Measurements from ENCODE around the gene PFDN4.

PFDN4 gene, protein sequence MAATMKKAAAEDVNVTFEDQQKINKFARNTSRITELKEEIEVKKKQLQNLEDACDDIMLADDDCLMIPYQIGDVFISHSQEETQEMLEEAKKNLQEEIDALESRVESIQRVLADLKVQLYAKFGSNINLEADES

DNA sequence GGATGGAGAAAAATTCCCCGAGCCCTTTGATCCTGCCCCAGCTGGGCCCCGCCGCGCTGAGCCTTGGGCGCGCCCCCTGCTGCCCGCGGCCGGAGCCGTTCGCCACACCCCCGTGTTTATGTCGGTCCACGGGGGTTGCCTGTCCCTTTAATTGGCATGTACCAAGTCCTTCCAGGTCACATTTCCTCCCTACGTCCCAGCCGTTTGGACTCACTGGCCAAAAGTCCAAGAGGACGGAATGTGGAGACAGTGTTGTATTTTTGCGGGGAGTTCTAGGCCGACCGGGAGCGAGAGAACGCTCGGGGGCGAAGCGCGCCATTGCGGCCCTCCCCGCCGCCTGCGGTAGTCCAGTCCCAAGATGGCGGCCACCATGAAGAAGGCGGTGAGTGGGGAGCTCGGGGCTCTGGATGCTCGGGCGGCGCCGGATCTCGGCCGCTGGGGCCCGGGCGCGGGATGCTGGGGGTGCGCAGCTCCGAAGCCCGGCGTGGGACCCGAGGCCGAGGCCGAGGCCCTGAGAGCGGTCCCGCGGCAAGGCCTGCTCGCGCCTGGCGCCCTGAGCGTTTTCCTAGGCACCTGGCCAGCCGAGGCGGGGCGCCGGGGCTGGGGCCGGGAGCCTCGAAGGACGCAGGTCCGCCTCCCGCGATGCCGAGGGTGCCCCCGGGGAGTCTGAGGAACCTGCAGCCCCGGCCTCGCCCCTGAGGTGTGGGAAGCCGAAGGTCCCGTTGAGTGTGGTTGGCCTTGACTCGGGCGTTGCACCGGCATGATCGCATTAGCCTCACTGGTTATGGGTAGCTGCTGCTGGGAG, at the start of gene PFDN4:
Gene PFDN4 (plus strand): TSS at position 345 of the 805 bp plus-strand sequence. CDS start 14 bp downstream, at position 359.
- peak; percentile 90 for ATAC-seq (ENCODE audit: low read depth)
- DNase-seq (ENCODE audit: low spot score in 2 of 2): peak; percentile 84 to 92
- Mint-ChIP-seq H3K4me1 (peaks cover 29% of the 10 kb centered on the region), H3K4me3 (peak within 1 kb of the TSS; percentile 98), H3K36me3 (no peaks in the 10 kb centered on the region), H3K9me3 (no peaks in the 10 kb centered on the region), H3K27me3 (no peaks in the 10 kb centered on the region), H3K27ac (peak within 1 kb of the TSS; percentile 100)

DNA sequence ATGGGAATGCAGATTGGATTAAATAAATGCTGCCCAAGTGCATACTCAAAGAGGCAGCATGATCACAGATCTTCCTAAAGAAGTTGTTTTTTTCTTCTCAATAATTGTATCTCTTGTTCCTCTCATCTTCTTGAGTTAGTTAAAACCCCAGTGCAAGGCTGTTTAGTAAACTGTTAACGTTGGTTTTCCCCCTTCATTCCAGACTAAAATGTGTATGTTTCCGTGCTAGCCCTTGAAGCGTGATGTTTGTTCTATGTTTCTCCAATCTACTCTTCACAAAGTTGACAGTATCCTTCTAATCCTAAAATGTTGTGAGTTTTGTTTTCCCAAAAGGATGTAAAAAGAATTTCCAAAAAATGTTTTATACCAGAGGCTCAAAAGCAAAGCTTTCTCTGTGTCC, 49.7 kb upstream of the PFDN4 start:
- peaks cover 7% of the 10 kb centered on the region for H3K27me3 Mint-ChIP-seq
- H3K27ac Mint-ChIP-seq: no peak overlapping the region
- H3K36me3 Mint-ChIP-seq: no peaks in the 10 kb centered on the region
- ATAC-seq (ENCODE audit: low read depth) (no peak), DNase-seq (ENCODE audit: low spot score in 2 of 2) (no peak)
- H3K4me3 Mint-ChIP-seq: no peak overlapping the region
- H3K9me3 Mint-ChIP-seq: no peaks in the 10 kb centered on the region
- no peaks in the 10 kb centered on the region for H3K4me1 Mint-ChIP-seq

DNA sequence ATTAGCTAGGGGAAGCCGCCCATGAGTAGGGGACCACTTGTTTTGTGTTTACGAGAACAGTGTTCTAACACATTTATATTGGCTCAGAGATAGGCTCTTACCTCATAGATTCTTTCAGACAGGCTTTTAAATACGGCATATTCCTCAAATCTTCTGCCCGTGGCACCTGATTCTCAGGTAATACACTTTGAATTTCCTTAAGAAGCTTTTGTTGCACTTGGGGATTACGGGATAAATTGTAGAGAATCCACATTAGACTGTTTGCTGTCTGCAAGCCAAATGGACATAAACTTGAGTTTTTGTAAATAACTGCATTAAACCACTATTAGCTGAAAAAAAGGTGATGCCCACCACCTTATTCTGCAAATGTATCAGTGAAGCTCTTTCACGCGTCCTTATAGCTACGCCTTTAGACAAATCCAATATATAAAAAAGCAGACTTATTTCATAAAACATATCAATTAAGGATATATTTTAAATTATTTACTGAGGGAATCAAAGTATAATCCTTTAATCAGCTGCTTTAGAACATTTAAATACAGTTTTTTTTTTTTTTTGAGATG, 49.0 kb upstream of the PFDN4 start:
- DNase-seq (ENCODE audit: low spot score in 2 of 2): no peak
- H3K4me1 Mint-ChIP-seq: no peaks in the 10 kb centered on the region
- H3K27ac Mint-ChIP-seq: no peak overlapping the region
- no peak for ATAC-seq (ENCODE audit: low read depth)
- no peaks in the 10 kb centered on the region for H3K36me3 Mint-ChIP-seq
- H3K27me3 Mint-ChIP-seq: peaks cover 7% of the 10 kb centered on the region
- H3K9me3 Mint-ChIP-seq: no peaks in the 10 kb centered on the region
- H3K4me3 Mint-ChIP-seq: no peak overlapping the region

DNA sequence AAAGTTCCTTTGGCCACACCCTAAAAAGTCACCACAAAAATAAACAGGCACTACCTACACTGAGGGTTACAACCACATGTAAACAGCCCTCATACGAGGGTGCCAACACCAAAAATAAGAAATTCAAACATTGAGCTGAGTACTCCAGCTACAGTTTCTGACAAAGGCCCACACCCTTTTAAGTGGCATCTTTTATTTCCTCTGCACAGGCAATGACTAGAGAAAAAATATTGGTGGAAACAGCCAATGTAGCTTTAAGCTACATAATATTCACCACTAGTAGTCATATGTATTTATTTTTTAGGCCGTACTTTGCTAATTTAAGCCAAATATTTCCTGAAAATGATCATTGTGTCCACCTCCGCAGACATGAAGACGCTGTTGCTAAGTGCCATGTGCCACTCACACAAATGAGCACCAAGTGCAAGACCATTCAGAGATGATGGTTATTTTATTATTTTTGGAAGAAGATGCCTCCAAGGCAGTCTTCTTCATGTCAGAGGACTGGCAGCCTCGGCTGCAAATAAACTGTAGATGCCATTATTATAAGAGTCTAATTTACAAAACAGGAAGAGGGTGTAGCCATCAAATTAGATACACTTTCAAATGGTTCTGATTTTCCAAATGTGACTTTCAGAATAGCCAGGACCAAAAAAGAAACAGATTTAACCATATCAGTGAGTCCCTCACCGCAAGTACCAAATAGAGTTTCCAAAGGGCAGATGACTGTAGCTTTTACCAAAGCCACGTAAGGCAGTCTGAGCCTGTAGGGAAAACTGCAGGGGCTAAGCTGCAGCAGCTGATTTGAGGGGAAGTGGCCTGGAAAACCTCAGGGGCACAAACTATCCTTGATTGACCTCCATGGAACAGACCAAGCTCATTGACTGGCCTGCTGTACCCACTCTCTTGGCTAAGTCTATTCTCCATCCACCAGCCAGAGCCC, 47.6 kb upstream of the PFDN4 start:
- H3K27ac Mint-ChIP-seq: no peak overlapping the region
- no peaks in the 10 kb centered on the region for H3K36me3 Mint-ChIP-seq
- peaks cover 7% of the 10 kb centered on the region for H3K27me3 Mint-ChIP-seq
- H3K4me3 Mint-ChIP-seq: no peak overlapping the region
- DNase-seq (ENCODE audit: low spot score in 2 of 2) (no peak), ATAC-seq (ENCODE audit: low read depth) (no peak)
- no peaks in the 10 kb centered on the region for H3K9me3 Mint-ChIP-seq
- no peaks in the 10 kb centered on the region for H3K4me1 Mint-ChIP-seq

DNA sequence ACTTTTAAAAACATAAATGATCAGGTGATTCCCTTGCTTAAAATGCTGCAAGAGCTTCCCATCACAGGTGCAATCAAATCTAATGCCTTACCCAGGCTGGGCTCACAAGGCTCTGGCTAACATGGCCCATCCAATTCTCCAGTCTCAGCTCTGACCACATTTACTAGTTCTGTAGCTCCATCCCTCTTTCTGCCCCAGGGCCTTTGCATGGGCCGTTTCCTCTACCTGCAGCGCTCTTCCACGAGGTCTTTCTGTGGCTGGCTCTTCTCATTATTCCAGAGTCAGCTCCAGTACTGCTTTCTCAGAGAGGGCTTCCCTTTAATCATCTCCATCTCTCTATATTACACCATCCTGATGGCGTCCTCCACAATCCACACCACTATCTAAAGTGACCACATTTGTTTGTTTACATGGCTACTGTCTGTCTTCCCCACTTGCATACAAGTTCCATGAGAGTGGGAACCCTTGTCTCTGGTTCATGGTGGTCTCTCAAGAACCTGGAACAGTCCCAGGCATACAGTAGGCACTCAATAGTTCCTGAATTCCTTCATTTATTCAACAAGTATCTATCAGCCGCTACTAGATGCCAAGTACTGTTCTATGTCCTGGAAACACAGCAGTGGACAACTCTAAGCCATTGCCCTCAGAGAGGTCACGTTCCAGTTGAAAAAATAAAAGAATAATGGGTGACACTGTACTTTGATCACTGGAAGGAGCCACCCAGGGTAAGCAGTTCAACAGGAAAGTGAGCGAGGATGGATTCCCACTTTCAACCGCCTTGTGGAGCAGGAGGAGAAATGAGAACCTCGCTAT, 46.7 kb upstream of the PFDN4 start:
- DNase-seq (ENCODE audit: low spot score in 2 of 2) (no peak), ATAC-seq (ENCODE audit: low read depth) (no peak)
- H3K9me3 Mint-ChIP-seq: no peaks in the 10 kb centered on the region
- peaks cover 7% of the 10 kb centered on the region for H3K27me3 Mint-ChIP-seq
- no peak overlapping the region for H3K27ac Mint-ChIP-seq
- H3K4me3 Mint-ChIP-seq: no peak overlapping the region
- H3K4me1 Mint-ChIP-seq: no peaks in the 10 kb centered on the region
- H3K36me3 Mint-ChIP-seq: no peaks in the 10 kb centered on the region

DNA sequence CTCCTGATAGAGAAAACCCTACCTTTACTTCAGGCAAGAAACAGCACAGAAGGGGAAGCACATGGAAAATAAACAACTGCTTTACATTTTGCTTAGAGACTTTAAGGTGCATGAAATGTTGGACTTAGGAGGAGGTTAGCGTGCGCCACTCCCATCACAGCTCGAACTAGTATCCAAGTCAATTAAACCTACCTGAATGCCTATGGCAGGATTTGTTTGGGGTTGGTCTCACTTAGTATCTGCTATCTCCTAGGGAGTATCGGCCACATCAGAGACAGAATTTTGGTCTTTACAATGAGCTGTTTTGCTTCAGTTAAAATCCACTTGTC, 46.1 kb upstream of the PFDN4 start:
- Mint-ChIP-seq H3K27me3 (peaks cover 7% of the 10 kb centered on the region), H3K4me3 (no peak overlapping the region), H3K27ac (no peak overlapping the region), H3K4me1 (no peaks in the 10 kb centered on the region), H3K9me3 (no peaks in the 10 kb centered on the region), H3K36me3 (no peaks in the 10 kb centered on the region)
- ATAC-seq (ENCODE audit: low read depth) (no peak), DNase-seq (ENCODE audit: low spot score in 2 of 2) (no peak)

DNA sequence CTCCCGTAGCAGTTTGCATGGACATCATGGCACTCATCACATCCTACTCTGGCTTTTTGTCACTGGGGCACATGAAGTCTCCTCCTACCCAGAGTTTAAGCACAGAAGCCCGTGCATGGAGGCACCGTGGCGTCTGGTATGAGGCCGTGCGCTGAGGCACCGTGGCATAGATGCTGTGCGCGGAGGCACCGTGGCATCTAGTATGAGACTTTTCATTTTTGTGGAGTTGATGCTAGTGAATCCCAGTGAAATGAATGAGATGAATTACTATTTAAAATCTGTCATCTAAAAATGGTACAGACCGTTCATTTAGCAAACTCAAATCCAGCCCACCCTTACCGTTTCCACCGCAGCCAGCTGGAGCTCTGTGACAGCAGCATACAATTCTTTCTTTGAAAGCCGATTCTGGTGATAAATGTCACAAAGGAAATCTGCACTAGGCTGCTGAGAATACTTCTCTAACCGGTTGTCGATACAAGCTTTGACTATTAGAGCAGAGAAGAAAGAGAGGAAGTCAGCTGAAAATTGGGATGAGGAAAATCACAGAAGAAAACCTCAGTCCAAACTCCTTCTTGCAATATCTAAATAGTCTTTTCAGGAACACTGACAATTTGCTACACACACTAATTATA, 45.4 kb upstream of the PFDN4 start:
- no peak for DNase-seq (ENCODE audit: low spot score in 2 of 2)
- H3K4me1 Mint-ChIP-seq: no peaks in the 10 kb centered on the region

DNA sequence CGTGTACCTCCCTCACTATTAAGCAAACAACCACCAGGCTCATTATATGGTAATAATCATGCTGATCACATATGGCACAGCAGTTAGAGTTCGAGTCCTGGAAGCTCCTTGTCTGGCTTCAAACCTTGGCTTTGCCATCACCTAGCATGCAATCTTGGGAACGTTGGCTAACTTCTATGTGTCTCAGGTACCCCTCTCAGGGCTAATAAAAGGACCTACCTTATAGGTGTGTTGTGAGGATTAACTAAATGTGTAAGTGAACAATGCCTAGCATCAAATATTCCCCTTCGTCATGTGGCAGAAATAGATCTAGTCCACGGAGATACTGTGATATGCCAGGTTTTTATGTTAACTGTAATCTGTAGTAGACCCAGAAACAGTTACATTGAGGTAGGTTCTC, 44.5 kb upstream of the PFDN4 start:
- Mint-ChIP-seq H3K9me3 (no peaks in the 10 kb centered on the region), H3K4me3 (no peak overlapping the region), H3K36me3 (no peaks in the 10 kb centered on the region), H3K4me1 (no peaks in the 10 kb centered on the region), H3K27me3 (peaks cover 14% of the 10 kb centered on the region), H3K27ac (no peak overlapping the region)
- no peak for ATAC-seq (ENCODE audit: low read depth)
- no peak for DNase-seq (ENCODE audit: low spot score in 2 of 2)

More for the DNA sequence above, 45.4 kb upstream of the PFDN4 start:
- H3K4me3 Mint-ChIP-seq: no peak overlapping the region
- no peak overlapping the region for H3K27ac Mint-ChIP-seq
- H3K27me3 Mint-ChIP-seq: peaks cover 7% of the 10 kb centered on the region
- H3K36me3 Mint-ChIP-seq: no peaks in the 10 kb centered on the region
- ATAC-seq (ENCODE audit: low read depth): no peak
- no peaks in the 10 kb centered on the region for H3K9me3 Mint-ChIP-seq

DNA sequence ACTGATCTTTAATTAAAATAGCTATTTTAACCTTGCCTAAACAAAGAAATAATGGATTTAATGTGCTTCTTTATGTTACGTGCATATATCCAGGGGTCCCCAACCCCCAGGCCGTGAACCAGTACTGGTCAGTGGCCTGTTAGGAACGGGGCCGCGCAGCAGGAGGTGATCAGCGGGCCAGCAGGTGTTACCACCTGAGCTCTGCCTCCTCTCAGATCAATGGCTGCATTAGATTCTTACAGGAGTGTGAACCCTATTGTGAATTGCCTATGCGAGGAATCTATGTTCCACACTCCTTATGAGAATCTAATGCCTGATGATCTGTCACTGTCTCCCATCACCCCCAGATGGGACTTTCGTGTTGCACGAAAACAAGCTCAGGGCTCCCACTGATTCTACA, 42.9 kb upstream of the PFDN4 start:
- Mint-ChIP-seq H3K4me3 (no peak overlapping the region), H3K4me1 (no peaks in the 10 kb centered on the region), H3K27ac (no peak overlapping the region), H3K9me3 (no peaks in the 10 kb centered on the region), H3K27me3 (peaks cover 20% of the 10 kb centered on the region), H3K36me3 (no peaks in the 10 kb centered on the region)
- no peak for DNase-seq (ENCODE audit: low spot score in 2 of 2)
- ATAC-seq (ENCODE audit: low read depth): no peak

DNA sequence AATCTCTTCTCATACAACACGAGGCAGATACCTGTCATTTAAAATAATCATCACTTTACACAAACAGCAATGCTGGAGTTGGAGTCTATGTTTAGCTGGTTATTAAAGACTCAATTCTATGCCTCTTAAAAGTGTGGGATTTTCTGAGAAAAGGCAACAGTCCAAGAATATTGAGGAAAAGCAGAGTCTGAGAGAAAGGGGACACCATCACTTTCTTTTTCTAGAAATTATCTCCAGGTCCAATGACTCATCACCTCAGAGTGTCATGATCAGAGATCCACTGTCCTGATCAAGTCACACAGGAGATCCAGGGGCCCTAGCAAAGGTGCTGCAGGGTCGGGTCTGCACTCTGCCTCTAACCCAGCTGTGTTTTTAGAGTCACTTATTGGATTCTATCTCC, 42.1 kb upstream of the PFDN4 start:
- Mint-ChIP-seq H3K9me3 (no peaks in the 10 kb centered on the region), H3K4me3 (no peak overlapping the region), H3K27me3 (peaks cover 20% of the 10 kb centered on the region)

DNA sequence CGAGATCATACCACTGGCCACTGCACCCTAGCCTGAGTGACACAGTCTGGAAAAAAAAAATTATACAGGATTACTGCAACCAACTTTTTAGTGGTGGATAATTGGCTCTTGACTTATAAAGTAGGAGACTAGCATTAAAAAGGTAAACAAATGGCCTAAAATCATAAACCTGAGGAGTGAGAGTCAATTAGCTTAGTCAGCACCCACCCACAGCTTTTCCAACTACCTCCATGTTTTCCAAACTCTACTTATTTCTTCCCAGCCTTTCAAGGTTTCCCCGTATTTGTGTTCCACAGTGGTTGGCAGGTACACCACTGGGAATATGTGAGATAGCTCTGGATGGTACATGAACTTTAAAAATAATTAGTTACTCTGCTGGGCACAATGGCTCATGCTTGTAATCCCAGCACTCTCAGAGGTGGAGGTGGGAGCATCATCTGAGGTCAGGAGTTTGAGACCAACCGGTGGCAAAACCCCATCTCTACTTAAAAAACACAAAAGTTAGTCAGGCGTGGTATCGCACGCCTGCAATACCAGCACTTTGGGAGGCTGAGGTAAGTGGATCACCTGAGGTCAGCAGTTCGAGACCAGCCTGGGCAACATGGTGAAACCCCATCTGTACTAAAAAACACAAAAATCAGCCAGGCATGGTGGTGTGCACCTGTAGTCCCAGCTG, 40.8 kb upstream of the PFDN4 start:
- DNase-seq (ENCODE audit: low spot score in 2 of 2): no peak
- no peak overlapping the region for H3K27ac Mint-ChIP-seq
- H3K4me1 Mint-ChIP-seq: no peaks in the 10 kb centered on the region
- H3K27me3 Mint-ChIP-seq: peaks cover 25% of the 10 kb centered on the region
- ATAC-seq (ENCODE audit: low read depth): no peak
- H3K4me3 Mint-ChIP-seq: no peak overlapping the region
- no peaks in the 10 kb centered on the region for H3K36me3 Mint-ChIP-seq
- H3K9me3 Mint-ChIP-seq: no peaks in the 10 kb centered on the region

More for the DNA sequence above, 42.1 kb upstream of the PFDN4 start:
- no peaks in the 10 kb centered on the region for H3K4me1 Mint-ChIP-seq
- no peak overlapping the region for H3K27ac Mint-ChIP-seq
- no peak for DNase-seq (ENCODE audit: low spot score in 2 of 2)
- no peaks in the 10 kb centered on the region for H3K36me3 Mint-ChIP-seq
- ATAC-seq (ENCODE audit: low read depth): no peak

DNA sequence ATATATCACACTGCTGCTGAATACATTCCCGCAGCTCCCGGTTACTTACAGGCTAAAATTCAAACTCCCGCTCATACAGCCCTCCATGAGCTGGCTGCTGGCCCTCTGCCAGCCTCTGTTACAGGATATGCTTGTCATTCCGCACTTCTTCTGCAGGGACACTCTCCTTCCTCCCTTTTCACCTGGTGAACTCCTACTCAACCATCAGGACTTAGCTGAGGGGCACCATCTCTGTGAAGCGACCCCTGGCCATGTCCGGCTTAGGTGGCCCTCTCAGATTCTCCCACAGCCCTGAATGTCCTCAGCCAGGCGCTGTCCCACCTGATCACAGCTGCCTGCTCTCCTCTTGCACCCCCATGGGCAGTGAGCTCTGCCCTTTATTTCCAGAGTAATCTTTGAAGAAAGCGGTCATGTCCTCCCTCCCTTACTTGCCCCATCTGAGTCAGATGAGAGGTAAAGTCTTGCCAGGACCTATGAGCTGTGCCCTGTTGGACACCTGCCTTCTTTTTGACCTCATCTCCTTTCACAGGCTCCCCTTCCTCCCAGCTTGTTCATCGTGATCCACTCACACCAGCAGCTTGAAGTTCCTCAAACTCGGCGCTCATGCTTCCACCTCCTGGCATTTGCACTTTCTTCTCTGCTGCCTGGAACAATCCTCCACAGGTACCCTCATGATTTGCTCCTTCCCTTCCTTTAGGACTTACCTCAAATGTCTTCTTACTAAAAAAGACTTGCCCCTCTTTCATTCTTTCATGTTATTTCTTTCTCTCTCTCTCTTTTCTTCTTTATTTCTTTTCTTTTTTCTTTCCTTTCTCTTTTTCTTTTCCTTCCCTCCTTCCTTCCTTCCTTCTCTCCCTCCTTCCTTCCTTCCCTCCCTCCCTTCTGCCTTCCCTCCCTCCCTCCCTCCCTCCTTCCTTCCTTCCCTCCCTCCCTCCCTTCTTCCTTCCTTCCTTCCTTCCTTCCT, 39.7 kb upstream of the PFDN4 start:
- H3K4me3 Mint-ChIP-seq: no peak overlapping the region
- H3K27ac Mint-ChIP-seq: no peak overlapping the region
- no peak for DNase-seq (ENCODE audit: low spot score in 2 of 2)
- H3K9me3 Mint-ChIP-seq: no peaks in the 10 kb centered on the region
- ATAC-seq (ENCODE audit: low read depth): no peak
- no peaks in the 10 kb centered on the region for H3K36me3 Mint-ChIP-seq
- peaks cover 4% of the 10 kb centered on the region for H3K4me1 Mint-ChIP-seq
- peaks cover 31% of the 10 kb centered on the region for H3K27me3 Mint-ChIP-seq

All from memory B cell (primary cell).